Fibroblast of villous mesenchyme (primary cell): ENCODE measurements around the gene PHF19. TPM values are rescaled to one million over a fixed set of nuclear protein-coding genes. Genes with fewer than 3 reads are reported as not detected.

ENCODE experiments used
- DNase-seq: peaks from one replicate; pipeline ENCODE4 v3.0.0-alpha.2; 2010; ENCODE audit warnings: low read depth
- H3K4me3 ChIP-seq: 2 replicates; pipeline ENCODE4 v1.5.1; 2011; ENCODE audit warnings: low read depth, mild to moderate bottlenecking, low read length
- CTCF ChIP-seq: IDR thresholded peaks from 2 replicates; pipeline ENCODE4 v1.5.1; 2012; ENCODE audit warnings: low read depth, mild to moderate bottlenecking, low read length; ENCODE audit not compliant: insufficient read depth
- total RNA-seq: library from RNA; depleted of rRNA; stranded (reverse); fragments of >200 nt; gene quantifications from 2 replicates; pipeline ENCODE4 v1.2.3, GENCODE V29; 2012

PHF19 gene
- total RNA-seq, 1 donor = 35.8 TPM

GRCh38 chr9:120875954-120876841 is 790 bp downstream of the PHF19 start:
- peak; percentile 17 for TF ChIP-seq CTCF
- H3K4me3 ChIP-seq = peak overlapping the region; percentile 84
- peak; percentile 88 for DNase-seq

- no peak for TF ChIP-seq CTCF
- no peak for DNase-seq
Measured at GRCh38 chr9:120875643-120875953, 1.4 kb downstream of the PHF19 start.

GRCh38 chr9:120875195-120875565 is 1.8 kb downstream of the PHF19 start:
- TF ChIP-seq CTCF = no peak
- no peak for DNase-seq
- H3K4me3 ChIP-seq = peak overlapping the region; percentile 84

More at GRCh38 chr9:120875643-120875953, 1.4 kb downstream of the PHF19 start:
- H3K4me3 ChIP-seq = peak overlapping the region; percentile 84

GRCh38 chr9:120874226-120875194 is 2.5 kb downstream of the PHF19 start:
- no peak for TF ChIP-seq CTCF
- DNase-seq = no peak
- H3K4me3 ChIP-seq = no peak overlapping the region

GRCh38 chr9:120873512-120873911 is 3.5 kb downstream of the PHF19 start:
- DNase-seq = no peak
- H3K4me3 ChIP-seq = no peak overlapping the region
- TF ChIP-seq CTCF = no peak

- DNase-seq = no peak
- no peak for TF ChIP-seq CTCF
- H3K4me3 ChIP-seq = no peak overlapping the region
Measured at GRCh38 chr9:120872791-120873502, 4.0 kb downstream of the PHF19 start.
